ENCODE measurements around the gene FGF12.

FGF12 gene

DNA sequence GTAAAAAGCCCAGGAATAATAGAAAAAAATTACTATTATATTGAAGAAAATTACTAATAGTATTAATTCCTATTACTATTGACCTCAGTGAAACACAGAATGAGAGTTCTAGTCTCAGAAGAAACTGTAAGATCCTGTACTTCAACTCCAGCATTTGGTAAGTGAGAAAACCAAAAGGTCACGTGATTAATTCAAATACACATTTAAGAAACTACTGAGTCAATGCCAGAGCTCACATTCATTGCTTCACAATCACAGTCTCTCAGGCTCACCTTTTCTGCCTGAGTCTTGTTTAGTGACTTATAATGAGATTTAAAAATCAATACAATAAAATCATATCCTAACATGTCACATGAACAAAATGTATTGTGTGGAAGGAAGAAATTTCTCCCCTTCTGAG lies 556.1 kb downstream of the FGF12 start:
- H3K27me3 ChIP-seq (ENCODE audit: control insufficient read depth in 2 of 2, insufficient read depth in 2 of 2, low read length in 2 of 2), result no peaks in the 10 kb centered on the region
- no peak overlapping the region for H3K27ac ChIP-seq (ENCODE audit: low read depth in 2 of 2, low read length in 2 of 2)
- H3K36me3 ChIP-seq (ENCODE audit: control insufficient read depth in 2 of 2, insufficient read depth in 2 of 2, low read length in 2 of 2), result no peaks in the 10 kb centered on the region
- no peak overlapping the region for H3K4me3 ChIP-seq (ENCODE audit: low read length in 2 of 2)
- H3K4me1 ChIP-seq (ENCODE audit: control insufficient read depth in 2 of 2, insufficient read depth in 2 of 2, low read length in 2 of 2), result no peaks in the 10 kb centered on the region
- H3K9me3 ChIP-seq (ENCODE audit: control insufficient read depth in 2 of 2, low read length in 2 of 2), result no peaks in the 10 kb centered on the region
- H3K9ac ChIP-seq (ENCODE audit: low read depth in 1 of 2, low read length in 2 of 2), result no peak overlapping the region

DNA sequence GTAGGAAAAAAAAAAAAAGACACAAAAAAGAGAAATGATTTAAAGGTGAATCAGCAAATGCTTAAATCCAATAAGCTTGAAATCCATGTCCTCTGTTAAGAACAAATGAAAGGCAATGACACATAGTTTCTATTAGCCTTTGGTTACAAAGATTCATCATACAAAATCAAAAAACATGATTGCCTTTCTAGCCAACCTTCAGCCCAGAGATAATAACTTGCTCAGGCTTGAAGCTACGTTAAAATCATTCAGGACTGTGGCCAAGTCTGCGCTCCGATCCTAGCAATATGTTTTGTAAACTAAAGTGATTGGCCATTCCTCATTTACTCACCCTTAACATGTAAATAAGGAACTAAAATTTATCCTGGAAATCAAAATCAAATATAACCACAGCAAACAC lies 556.7 kb downstream of the FGF12 start:
- Histone ChIP-seq H3K36me3 (ENCODE audit: control insufficient read depth in 2 of 2, insufficient read depth in 2 of 2, low read length in 2 of 2) (no peaks in the 10 kb centered on the region), H3K9me3 (ENCODE audit: control insufficient read depth in 2 of 2, low read length in 2 of 2) (no peaks in the 10 kb centered on the region), H3K4me1 (ENCODE audit: control insufficient read depth in 2 of 2, insufficient read depth in 2 of 2, low read length in 2 of 2) (no peaks in the 10 kb centered on the region), H3K4me3 (ENCODE audit: low read length in 2 of 2) (no peak overlapping the region), H3K27me3 (ENCODE audit: control insufficient read depth in 2 of 2, insufficient read depth in 2 of 2, low read length in 2 of 2) (no peaks in the 10 kb centered on the region), H3K9ac (ENCODE audit: low read depth in 1 of 2, low read length in 2 of 2) (no peak overlapping the region), H3K27ac (ENCODE audit: low read depth in 2 of 2, low read length in 2 of 2) (no peak overlapping the region)

- Histone ChIP-seq H3K9me3 (ENCODE audit: control insufficient read depth in 2 of 2, low read length in 2 of 2) (no peaks in the 10 kb centered on the region), H3K27ac (ENCODE audit: low read depth in 2 of 2, low read length in 2 of 2) (no peak overlapping the region), H3K9ac (ENCODE audit: low read depth in 1 of 2, low read length in 2 of 2) (no peak overlapping the region), H3K4me3 (ENCODE audit: low read length in 2 of 2) (no peak overlapping the region), H3K27me3 (ENCODE audit: control insufficient read depth in 2 of 2, insufficient read depth in 2 of 2, low read length in 2 of 2) (no peaks in the 10 kb centered on the region), H3K4me1 (ENCODE audit: control insufficient read depth in 2 of 2, insufficient read depth in 2 of 2, low read length in 2 of 2) (no peaks in the 10 kb centered on the region), H3K36me3 (ENCODE audit: control insufficient read depth in 2 of 2, insufficient read depth in 2 of 2, low read length in 2 of 2) (no peaks in the 10 kb centered on the region)
These were observed 557.3 kb downstream of the FGF12 start for GRCh38 chr3:192170031-192170430.

GRCh38 chr3:192169332-192169915 lies 557.9 kb downstream of the FGF12 start:
- H3K9me3 ChIP-seq (ENCODE audit: control insufficient read depth in 2 of 2, low read length in 2 of 2), result no peaks in the 10 kb centered on the region
- H3K4me3 ChIP-seq (ENCODE audit: low read length in 2 of 2), result no peak overlapping the region
- no peak overlapping the region for H3K27ac ChIP-seq (ENCODE audit: low read depth in 2 of 2, low read length in 2 of 2)
- no peak overlapping the region for H3K9ac ChIP-seq (ENCODE audit: low read depth in 1 of 2, low read length in 2 of 2)
- H3K27me3 ChIP-seq (ENCODE audit: control insufficient read depth in 2 of 2, insufficient read depth in 2 of 2, low read length in 2 of 2), result no peaks in the 10 kb centered on the region
- H3K36me3 ChIP-seq (ENCODE audit: control insufficient read depth in 2 of 2, insufficient read depth in 2 of 2, low read length in 2 of 2), result no peaks in the 10 kb centered on the region
- no peaks in the 10 kb centered on the region for H3K4me1 ChIP-seq (ENCODE audit: control insufficient read depth in 2 of 2, insufficient read depth in 2 of 2, low read length in 2 of 2)

- Histone ChIP-seq H3K36me3 (ENCODE audit: control insufficient read depth in 2 of 2, insufficient read depth in 2 of 2, low read length in 2 of 2) (no peaks in the 10 kb centered on the region), H3K27me3 (ENCODE audit: control insufficient read depth in 2 of 2, insufficient read depth in 2 of 2, low read length in 2 of 2) (no peaks in the 10 kb centered on the region), H3K4me1 (ENCODE audit: control insufficient read depth in 2 of 2, insufficient read depth in 2 of 2, low read length in 2 of 2) (no peaks in the 10 kb centered on the region), H3K9ac (ENCODE audit: low read depth in 1 of 2, low read length in 2 of 2) (no peak overlapping the region), H3K9me3 (ENCODE audit: control insufficient read depth in 2 of 2, low read length in 2 of 2) (no peaks in the 10 kb centered on the region), H3K4me3 (ENCODE audit: low read length in 2 of 2) (no peak overlapping the region), H3K27ac (ENCODE audit: low read depth in 2 of 2, low read length in 2 of 2) (no peak overlapping the region)
These were observed 559.1 kb downstream of the FGF12 start for GRCh38 chr3:192168202-192168601.

- Histone ChIP-seq H3K4me3 (ENCODE audit: low read length in 2 of 2) (no peak overlapping the region), H3K9ac (ENCODE audit: low read depth in 1 of 2, low read length in 2 of 2) (no peak overlapping the region), H3K27me3 (ENCODE audit: control insufficient read depth in 2 of 2, insufficient read depth in 2 of 2, low read length in 2 of 2) (no peaks in the 10 kb centered on the region), H3K27ac (ENCODE audit: low read depth in 2 of 2, low read length in 2 of 2) (no peak overlapping the region), H3K4me1 (ENCODE audit: control insufficient read depth in 2 of 2, insufficient read depth in 2 of 2, low read length in 2 of 2) (no peaks in the 10 kb centered on the region), H3K36me3 (ENCODE audit: control insufficient read depth in 2 of 2, insufficient read depth in 2 of 2, low read length in 2 of 2) (no peaks in the 10 kb centered on the region), H3K9me3 (ENCODE audit: control insufficient read depth in 2 of 2, low read length in 2 of 2) (no peaks in the 10 kb centered on the region)
These were observed 561.8 kb downstream of the FGF12 start for GRCh38 chr3:192165552-192165951.

DNA sequence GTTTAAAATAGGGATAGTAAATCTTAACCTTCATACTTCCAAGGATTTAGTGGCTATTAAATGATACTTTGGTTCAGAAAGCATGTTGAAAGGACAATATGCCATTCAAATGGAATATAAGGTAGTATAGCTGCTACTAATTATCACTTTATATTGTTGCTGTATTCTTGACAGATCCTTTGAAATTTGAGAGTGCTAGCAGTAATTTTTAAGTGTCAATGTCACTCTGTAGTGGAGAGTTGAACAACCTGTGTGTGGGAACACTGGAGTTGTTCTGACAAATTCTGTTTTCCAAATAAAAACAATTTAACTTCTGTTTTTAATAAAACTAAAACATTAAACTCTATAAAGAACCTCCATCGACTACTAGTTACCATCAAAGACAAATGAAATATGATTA lies 565.7 kb downstream of the FGF12 start:
- no peak overlapping the region for H3K27ac ChIP-seq (ENCODE audit: low read depth in 2 of 2, low read length in 2 of 2)
- no peaks in the 10 kb centered on the region for H3K4me1 ChIP-seq (ENCODE audit: control insufficient read depth in 2 of 2, insufficient read depth in 2 of 2, low read length in 2 of 2)
- no peak overlapping the region for H3K9ac ChIP-seq (ENCODE audit: low read depth in 1 of 2, low read length in 2 of 2)
- H3K36me3 ChIP-seq (ENCODE audit: control insufficient read depth in 2 of 2, insufficient read depth in 2 of 2, low read length in 2 of 2), result no peaks in the 10 kb centered on the region
- no peaks in the 10 kb centered on the region for H3K27me3 ChIP-seq (ENCODE audit: control insufficient read depth in 2 of 2, insufficient read depth in 2 of 2, low read length in 2 of 2)
- no peaks in the 10 kb centered on the region for H3K9me3 ChIP-seq (ENCODE audit: control insufficient read depth in 2 of 2, low read length in 2 of 2)
- H3K4me3 ChIP-seq (ENCODE audit: low read length in 2 of 2), result no peak overlapping the region

- H3K27ac ChIP-seq (ENCODE audit: low read depth in 2 of 2, low read length in 2 of 2), result no peak overlapping the region
- H3K36me3 ChIP-seq (ENCODE audit: control insufficient read depth in 2 of 2, insufficient read depth in 2 of 2, low read length in 2 of 2), result no peaks in the 10 kb centered on the region
- H3K9ac ChIP-seq (ENCODE audit: low read depth in 1 of 2, low read length in 2 of 2), result no peak overlapping the region
- no peaks in the 10 kb centered on the region for H3K9me3 ChIP-seq (ENCODE audit: control insufficient read depth in 2 of 2, low read length in 2 of 2)
- no peaks in the 10 kb centered on the region for H3K4me1 ChIP-seq (ENCODE audit: control insufficient read depth in 2 of 2, insufficient read depth in 2 of 2, low read length in 2 of 2)
- no peak overlapping the region for H3K4me3 ChIP-seq (ENCODE audit: low read length in 2 of 2)
- no peaks in the 10 kb centered on the region for H3K27me3 ChIP-seq (ENCODE audit: control insufficient read depth in 2 of 2, insufficient read depth in 2 of 2, low read length in 2 of 2)
These were observed 571.0 kb downstream of the FGF12 start for GRCh38 chr3:192156382-192156781.

GRCh38 chr3:192155194-192155593 lies 572.1 kb downstream of the FGF12 start:
- Histone ChIP-seq H3K36me3 (ENCODE audit: control insufficient read depth in 2 of 2, insufficient read depth in 2 of 2, low read length in 2 of 2) (no peaks in the 10 kb centered on the region), H3K4me3 (ENCODE audit: low read length in 2 of 2) (no peak overlapping the region), H3K9me3 (ENCODE audit: control insufficient read depth in 2 of 2, low read length in 2 of 2) (no peaks in the 10 kb centered on the region), H3K27me3 (ENCODE audit: control insufficient read depth in 2 of 2, insufficient read depth in 2 of 2, low read length in 2 of 2) (no peaks in the 10 kb centered on the region), H3K9ac (ENCODE audit: low read depth in 1 of 2, low read length in 2 of 2) (no peak overlapping the region), H3K4me1 (ENCODE audit: control insufficient read depth in 2 of 2, insufficient read depth in 2 of 2, low read length in 2 of 2) (no peaks in the 10 kb centered on the region), H3K27ac (ENCODE audit: low read depth in 2 of 2, low read length in 2 of 2) (no peak overlapping the region)

DNA sequence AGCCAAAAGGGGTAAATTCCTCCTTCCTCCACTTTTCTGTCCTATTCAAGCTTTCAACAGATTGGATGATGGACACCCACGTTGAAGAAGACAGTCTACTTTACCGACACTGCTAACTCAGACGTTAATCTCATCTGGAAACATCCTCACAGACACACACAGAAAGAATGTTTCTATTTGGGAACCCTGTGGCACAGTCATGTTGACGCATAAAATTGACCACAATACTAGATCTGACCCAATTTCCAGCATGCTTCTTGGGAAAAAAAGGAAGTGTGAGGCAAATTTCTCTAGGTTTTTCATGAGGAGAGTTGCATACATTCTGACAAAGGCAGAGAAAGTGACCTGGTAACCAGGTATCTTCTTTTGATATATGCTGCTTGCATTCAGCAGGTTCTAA lies 594.1 kb downstream of the FGF12 start:
- Histone ChIP-seq H3K27me3 (ENCODE audit: control insufficient read depth in 2 of 2, insufficient read depth in 2 of 2, low read length in 2 of 2) (no peaks in the 10 kb centered on the region), H3K9ac (ENCODE audit: low read depth in 1 of 2, low read length in 2 of 2) (no peak overlapping the region), H3K36me3 (ENCODE audit: control insufficient read depth in 2 of 2, insufficient read depth in 2 of 2, low read length in 2 of 2) (no peaks in the 10 kb centered on the region), H3K9me3 (ENCODE audit: control insufficient read depth in 2 of 2, low read length in 2 of 2) (no peaks in the 10 kb centered on the region), H3K4me1 (ENCODE audit: control insufficient read depth in 2 of 2, insufficient read depth in 2 of 2, low read length in 2 of 2) (no peaks in the 10 kb centered on the region), H3K27ac (ENCODE audit: low read depth in 2 of 2, low read length in 2 of 2) (no peak overlapping the region), H3K4me3 (ENCODE audit: low read length in 2 of 2) (no peak overlapping the region)

Data from mucosa of rectum (tissue), 2 donors.